8988T (cell line): ENCODE measurements around the gene ANXA5.

ENCODE experiments used
- DNase-seq: peaks from one replicate; pipeline ENCODE4 v3.0.0; 2011

Gene ANXA5

DNA sequence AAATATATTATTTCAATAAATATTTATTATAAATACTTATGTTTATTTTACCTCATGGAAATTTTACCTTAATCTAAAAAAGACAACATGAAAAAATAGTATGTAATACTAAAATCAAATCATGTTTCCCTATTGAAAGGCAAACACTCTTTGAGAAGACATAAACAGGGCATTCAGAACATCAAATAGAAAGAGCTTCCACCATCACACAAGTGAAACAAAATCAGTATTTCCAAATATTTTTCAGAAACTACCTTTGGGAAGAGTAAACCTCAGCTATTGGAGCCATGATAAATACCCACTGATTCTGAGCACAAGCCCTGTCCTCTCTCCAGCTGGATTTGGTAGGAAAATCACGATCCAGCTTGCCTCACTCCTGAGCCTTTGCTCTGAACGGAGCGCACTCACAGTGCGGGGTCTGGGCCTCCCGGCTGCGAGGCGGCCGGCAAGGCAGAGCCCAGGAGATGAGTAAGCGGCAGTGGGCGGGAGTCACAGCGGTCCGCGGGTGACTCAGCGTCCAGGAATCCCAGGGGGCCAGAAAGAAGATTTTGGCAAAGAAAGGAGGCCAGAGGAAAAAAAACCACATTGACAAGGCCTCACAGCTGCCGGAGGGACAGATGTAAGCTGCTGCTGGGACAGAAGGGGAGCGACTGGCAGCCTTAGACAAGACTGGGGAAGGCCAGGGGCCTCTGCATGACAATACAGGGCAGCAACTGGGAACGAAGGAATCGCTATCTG lies 14.7 kb upstream of the ANXA5 start:
- DNase-seq, result peak; percentile 33

DNA sequence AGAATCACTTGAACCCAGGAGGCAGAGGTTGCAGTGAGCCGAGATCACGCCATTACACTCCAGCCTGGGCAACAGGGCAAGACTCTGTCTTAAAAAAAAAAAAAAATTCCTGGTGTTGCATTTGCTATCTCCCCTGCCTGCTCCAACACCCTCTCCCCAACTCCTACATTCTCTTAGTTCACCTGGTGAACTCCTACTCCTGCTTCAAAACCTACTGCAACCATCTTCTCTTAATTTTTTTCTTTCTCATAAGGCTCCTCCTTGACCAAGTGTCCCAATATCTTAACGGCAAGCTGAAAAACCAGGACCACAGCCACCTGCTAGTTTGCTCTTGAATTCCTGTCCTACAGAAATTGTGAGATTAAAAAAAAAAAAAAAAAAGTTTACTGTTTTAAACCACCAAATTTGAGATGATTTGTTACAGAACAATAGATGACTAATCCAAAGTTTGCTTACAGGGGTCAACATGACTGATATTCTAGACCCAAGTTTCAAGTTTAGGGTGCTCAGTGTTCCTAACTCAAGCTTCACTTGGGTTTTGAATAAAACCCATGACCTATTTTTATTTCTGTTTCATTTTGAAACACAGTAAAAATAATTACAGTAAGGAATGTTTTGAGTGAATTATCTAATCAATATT lies 13.1 kb upstream of the ANXA5 start:
- DNase-seq, result no peak

DNA sequence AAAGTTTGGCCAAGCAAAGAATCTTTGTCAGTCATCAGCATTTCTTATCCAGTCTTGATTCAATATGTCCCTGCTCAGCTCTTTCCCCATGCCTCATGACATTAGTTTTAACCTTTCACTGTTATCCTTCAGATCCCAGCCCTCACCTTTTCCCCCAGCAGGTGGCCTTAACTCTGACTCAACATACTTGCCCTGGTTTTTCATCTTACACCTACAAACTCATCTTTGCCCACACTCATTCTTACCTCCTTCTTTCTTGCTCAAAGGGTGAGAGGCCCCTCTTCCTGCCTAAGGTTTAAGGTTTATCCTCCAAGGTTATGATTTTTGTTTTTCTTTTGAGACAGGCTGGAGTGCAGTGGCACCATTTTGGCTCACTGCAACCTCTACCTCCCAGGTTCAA lies 10.6 kb upstream of the ANXA5 start:
- no peak for DNase-seq

DNA sequence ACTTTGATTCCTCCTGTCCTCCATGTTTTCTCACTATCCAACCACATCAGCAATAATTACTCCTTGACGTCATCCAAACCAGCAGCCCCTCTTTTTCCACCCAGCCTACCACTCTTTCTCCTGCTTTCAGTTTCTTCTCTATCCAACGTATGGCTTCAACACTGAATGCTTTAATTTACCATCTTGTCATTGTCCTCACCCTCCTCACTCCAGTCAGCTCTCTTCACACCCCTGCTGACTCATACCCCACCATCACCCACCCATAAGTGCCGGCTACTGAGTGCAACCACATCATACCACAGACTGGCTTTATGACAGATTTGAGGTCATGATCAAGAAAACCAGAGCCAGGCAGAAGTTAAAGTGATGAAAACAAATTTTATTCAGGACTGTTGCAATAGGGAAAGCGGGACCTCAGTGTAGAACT lies 9.8 kb upstream of the ANXA5 start:
- no peak for DNase-seq

DNA sequence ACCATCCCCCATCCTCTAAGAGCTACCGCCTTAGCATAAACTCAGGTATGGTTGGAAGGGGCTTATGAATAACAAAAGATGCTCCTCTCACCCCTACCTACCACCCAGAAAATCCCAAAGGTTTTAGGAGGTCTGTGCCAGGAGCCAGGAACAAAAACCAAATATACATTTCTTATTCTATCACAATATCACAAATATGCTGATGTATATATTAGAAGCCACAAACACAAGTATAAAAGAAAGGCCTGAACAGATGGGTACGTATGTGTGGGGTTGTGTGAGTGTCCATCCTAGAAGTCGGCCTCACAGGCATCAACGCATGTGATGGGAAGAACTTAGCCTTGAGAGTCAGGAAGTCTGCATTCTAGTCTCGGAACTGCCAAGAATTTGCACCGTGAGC lies 8.7 kb upstream of the ANXA5 start:
- no peak for DNase-seq

DNA sequence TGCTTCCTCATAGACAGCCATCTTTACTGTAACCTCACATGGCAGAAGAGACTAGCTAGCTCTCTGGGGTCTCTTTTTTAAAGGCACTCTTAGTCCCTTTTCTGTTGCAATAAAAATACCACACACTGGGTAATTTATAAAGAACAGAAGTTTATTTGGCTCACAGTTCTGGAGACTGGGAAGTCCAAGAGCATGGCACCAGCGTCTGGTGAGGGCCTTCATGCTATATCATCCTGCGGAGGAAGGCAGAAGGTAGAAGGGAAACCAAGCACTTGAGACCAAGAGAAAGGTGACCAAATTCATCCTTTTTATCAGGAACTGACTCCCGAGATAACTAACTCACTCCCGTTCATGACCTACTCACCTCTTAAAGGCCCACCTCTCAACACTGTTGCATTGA lies 5.4 kb upstream of the ANXA5 start:
- DNase-seq, result no peak

DNA sequence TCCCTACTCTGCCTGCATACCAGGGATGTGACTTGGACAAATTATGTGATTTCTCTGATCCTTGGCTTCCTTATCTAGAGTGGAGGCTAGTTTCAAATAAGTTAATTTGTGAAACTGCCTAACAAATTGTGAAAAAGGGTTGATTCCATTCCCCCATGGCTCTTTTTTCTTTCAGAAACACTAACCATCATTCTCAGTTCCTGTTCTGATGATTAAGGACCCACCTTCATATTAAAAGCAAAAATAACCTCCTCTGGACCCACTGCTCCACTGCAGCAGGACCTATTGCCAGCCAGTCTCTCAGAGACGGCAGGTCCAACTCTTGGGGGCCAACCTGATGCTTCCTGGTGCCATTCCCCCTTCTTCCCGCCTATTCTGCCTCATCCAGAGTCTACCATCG lies 4.5 kb upstream of the ANXA5 start:
- no peak for DNase-seq

DNA sequence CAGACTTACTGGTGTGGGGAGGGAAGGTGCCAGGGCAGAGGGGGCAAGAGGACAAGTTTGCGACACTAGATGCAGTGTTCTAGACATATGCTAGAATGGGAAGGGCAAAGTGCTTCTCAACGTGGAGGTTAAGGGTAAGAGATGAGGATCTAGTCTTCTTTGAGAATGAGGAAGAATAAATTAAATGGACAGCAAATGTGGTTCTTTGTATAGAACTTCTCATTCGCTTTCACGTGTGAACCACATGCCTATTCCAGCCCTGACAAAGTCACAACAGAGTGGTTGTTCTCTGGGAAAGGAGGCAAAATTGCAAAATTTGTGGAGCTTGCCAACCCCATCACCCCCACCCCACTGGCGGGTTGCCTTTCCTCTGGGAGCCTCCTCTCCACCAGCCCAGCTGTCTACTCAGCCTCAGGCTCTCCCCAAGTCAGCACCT lies 1.5 kb upstream of the ANXA5 start:
- DNase-seq, result no peak

DNA sequence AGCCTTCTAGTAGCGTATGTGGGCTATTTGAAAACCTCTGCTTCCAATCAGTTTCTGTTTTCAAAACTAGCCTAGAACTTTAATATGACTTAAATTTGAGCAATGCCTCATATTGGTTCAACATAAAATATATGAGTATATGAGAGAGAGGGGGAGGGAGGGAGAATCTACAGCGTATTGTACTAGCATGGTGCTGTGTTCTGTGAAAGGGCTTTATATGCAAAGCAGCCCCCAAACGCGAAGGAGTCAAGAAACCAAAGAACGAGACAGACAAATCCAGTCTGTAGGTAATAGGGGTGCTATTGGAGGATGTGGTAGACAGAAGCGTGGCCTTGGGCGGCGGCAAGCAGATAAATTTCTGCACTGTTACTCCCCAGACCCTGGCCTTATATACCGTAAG lies 784 bp upstream of the ANXA5 start:
- DNase-seq, result no peak

DNA sequence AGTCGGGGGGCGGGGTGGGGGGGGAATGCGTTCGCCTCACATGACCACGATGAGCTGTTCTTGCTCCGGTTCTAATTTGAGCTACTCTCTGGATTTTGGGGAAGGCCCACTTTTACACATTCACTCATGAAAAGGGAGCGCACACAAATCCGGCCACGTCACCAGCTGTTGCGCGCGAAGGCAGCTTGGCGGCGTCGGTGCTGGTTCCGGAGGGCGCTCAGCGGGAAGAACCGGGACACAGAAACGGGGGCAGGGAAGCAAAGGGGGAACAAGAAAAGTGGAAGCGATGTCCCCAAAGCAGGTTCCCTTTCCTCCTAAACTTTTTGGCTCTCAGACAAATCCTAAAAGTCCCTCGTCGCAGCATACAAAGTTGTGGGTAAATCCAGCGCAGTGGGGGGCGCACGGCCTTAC lies 605 bp downstream of the ANXA5 start:
- no peak for DNase-seq

DNA sequence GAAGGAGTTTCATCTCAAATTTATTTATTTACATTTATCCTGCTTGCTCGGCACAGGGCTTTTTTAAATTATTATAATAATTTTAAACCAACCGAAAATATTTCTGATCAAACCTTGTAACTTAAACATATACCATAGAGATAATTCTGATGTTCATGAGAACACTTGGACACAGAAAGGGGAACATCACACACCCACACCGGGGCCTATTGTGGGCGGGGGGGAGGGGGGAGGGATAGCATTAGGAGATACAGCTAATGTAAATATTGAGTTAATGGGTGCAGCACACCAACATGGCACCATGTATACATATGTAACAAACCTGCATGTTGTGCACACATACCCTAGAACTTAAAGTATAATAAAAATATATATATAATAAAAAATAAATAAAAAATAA lies 2.9 kb downstream of the ANXA5 start:
- no peak for DNase-seq

DNA sequence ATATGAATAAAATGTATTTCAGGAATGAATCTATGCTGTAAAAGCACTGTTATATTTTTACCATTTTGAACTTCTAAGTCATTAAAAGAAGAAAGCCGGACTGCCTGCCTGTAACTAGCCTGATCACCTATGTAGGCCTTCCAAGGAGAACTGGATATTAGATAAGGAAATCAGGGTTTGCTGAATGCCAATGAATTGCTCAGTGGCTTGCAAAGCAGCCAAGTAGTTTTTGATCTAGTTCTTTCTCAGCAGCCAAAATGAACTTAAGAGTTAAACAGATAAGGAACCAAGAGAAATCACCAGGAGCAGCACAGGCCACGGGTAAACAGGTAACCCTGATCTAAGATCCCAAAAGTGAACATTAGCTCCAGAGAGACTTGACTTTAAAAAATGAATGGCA lies 3.3 kb downstream of the ANXA5 start:
- no peak for DNase-seq

DNA sequence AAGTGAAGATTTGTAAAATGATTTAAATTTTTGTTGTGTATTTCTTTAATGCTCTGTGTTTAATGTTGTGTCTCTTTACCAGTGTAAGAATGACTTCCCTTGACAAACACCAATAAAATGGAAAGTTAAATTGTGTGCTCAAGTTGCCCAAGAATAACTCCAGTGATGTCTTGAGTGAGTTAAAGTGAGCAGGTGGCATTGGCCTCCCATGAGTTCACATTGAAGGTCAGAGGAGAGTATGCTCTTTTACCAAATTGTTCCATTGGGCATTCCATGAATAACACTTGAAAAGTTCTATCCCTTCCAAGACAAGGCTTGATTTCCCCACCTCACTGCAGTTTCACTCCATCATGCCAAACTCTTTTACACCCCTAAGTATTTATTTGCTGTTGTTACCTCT lies 4.5 kb downstream of the ANXA5 start:
- no peak for DNase-seq

DNA sequence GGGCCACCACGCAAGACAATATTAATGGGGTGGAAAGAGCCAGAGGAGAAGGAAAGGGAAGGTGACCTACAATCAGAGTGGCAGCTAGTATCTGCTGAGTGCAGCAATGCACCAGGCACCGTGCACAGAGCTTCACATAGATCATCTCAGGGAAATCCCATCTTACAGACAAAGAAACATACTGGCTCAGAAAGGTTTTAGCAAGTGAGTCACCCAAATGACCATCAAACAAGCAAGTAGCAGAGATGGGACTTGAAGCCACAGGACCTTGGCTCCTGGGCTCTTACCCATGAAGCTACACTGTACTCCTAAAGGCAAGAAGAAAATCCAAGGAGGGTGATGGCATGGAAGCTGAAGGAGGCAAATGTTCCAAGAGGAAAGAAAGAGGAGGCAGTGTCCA lies 6.8 kb downstream of the ANXA5 start:
- no peak for DNase-seq

DNA sequence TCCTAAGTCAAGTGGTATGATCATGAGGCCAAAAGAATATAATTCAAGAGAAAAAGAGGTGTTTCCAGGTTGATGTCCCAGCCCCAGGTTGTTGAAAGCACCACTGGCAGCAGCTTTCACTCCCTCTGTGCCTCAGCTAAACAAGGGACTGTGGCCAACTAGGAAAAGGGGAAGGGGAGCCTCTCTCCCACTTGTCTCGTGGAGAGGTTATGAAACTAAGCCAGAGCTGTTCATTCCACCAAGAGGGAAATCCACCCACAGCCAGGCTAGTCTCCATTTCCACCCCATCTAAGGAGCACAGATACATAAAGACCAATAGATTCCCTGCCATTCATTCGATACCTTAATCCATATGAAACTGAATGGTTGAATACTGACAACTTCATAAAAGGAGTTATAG lies 8.1 kb downstream of the ANXA5 start:
- DNase-seq, result no peak

DNA sequence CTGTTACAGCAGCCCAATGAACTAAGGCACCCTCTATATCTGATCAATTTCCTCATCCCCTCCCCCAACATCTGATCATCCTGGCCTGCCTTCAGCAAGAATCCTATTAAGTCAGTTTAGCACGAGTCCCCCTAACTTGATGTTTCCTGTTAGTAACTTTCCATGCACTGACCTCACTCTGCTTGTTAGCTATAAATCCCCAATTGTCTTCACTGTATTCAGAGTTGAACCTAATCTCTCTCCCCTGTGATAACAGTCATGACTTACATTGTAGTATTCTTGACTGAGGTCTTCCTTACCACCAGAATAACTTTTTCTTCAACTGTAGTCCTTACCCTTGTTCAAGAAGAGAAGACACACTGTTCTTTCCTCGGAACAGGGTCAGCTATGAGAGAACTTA lies 8.5 kb downstream of the ANXA5 start:
- no peak for DNase-seq

DNA sequence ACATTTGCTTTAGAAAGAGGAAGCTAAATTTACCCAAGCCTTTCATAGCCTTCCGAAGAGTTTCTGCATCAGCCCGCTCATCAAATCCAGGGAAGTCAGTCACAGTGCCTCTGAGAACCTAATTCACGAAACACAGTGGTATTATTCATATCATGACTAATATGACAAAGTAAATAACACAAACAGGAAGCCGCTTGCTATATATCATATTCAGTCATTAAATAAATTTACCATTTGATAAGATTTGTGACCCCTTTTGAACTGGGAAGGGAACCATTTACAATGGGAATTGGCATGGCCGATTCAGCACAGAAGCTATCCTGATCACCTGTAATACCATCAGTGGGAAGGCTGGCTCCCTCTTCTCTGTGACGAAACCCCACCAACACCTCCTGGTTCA lies 10.5 kb downstream of the ANXA5 start:
- DNase-seq, result no peak

DNA sequence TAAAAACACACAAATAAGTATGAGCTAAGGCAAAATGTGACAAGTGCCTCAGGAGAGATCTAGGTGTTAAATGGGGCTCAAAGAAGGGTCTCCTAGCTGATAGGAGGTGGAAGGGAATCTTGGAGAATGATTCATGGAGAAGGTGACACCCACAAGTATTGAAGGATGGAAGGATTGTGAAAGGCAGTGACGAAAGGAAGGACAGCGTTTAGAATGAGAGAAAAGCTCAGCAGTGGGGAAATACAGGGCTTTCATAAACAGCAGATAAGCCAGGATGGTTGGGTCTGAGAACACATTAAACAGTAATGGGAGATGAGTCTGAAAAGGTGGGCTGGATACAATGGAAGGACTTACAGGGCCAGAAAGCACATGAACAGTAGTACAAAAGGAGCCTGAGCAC lies 11.5 kb downstream of the ANXA5 start:
- no peak for DNase-seq

DNA sequence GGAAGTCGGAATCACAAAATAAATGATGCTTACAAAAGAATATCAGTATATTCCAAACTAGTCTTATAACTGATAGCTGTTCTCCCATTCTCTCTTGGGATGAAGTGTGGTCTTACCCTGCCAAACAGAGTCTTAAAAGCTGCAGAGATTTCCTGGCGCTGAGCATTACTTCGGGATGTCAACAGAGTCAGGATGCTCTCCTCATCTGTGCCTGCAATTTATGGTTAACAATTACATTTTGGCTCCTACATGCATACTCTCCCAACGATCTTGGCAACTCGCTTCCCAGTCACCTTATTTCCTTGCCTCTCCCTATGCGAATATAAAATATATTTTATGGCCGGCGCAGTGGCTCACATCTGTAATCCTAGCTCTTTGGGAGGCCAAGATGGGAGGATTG lies 12.2 kb downstream of the ANXA5 start:
- DNase-seq, result no peak

DNA sequence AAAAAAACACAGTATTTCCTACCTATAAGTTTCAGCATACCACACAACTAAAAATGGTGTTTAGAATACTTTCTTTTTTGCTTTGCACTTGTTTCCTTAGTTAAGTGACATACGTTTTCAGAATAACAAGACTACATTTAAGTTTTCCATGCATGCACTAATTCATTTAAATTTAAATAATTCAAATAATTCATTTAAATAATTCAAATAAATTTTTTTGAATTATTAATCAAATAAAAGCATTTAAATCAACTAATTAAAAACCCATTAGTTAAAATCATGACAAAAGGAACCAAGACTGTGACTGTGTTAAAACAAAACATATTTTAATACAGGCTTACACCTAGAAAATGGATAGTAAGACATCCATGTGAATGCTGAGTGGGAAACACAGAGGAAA lies 12.8 kb downstream of the ANXA5 start:
- DNase-seq, result no peak

DNA sequence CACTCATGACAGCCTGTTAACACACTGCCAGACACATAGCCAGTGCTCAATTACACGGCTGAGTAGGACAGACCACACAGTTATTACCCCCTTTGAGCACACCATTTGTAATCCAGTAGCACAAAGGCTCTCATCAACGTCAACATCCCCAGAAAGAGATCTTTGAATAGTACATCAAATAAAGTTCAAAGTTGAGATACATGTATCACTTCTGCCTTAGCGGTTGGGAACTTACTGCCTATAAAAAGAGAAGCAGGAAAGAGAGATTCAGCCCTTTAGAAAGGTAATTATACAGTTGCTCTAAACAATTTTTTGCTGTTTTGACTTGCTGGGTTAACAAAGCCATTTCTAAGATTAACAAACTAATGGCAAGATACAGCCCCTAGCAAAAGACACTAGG lies 16.2 kb downstream of the ANXA5 start:
- no peak for DNase-seq

DNA sequence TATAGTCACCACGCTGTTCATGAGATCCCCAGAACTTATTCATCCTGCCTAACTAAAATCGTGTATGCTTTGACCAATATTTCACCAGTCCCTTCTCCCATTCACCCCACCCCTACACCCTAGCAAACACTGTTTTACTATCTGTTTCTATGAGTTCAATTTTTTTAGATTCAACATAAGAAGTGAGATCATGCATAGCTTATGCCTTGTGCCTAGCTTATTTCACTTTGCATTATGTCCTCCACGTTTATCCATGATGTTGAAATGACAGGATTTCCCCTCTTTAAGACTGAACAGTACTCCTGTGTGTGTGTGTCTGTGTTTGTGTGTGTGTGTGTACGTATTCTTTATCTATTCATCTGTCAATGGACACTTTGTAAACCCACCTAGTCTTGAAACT lies 16.8 kb downstream of the ANXA5 start:
- no peak for DNase-seq

DNA sequence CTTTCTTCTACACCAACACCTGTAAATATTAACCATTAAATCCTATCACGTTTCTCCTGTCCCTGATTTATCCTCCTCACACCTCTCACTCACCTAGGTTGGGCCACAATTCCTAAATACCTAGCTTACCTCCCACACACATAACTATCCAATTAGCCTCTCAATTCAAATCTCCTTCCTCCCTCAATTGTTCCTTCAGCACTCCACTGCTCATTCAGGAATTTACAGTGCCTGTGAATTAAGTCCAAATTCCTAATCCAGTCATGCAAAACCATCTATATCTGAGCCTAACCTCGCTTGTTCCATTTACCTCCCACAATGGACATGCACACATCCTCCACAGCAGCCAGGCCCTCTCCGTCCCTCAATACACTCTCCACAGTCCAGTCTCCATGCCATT lies 17.5 kb downstream of the ANXA5 start:
- no peak for DNase-seq

DNA sequence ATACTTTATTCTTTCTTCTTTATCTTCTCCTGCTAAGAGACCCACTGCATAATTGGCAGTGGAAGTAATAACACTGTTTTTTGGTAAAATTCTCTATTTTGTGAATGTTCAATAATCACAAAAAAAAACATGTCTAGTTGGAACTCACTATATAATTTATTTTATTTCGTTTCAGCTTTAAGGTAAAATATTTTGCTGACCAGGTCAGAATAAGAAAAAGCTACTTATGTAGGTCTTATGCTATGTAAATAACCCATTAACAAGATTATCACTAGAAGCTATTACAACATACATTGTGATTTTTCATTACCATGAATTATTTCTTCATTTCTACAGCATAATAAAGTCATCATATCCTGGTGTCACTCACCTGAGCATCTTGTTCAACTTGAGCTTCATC lies 19.3 kb downstream of the ANXA5 start:
- no peak for DNase-seq
